HepG2 (cell line): ENCODE results near the gene KCNC2. TPM values are rescaled to one million over a fixed set of nuclear protein-coding genes. Genes with fewer than 3 reads are reported as not detected.

Source experiments
- ATAC-seq: fragments of 200-7000 bp; cut with Tn5 transposase; 3 replicates; pipeline ENCODE4 v1.9.1; 2020; ENCODE audit warnings: mild to moderate bottlenecking, moderate library complexity
- BruUV-seq: library from RNA; stranded (reverse); fragments of 400-500 nt; replicated peaks from 2 replicates; lab custom pipeline; 2021; lab: Mats Ljungman, UMichigan
- CTCF ChIA-PET: fragments of 300-600 bp; formaldehyde crosslinking; extraction: SDS; loops from one replicate; lab custom pipeline; 2021; ENCODE audit warnings: low total read pairs, inconsistent platforms, low intra/inter-chr PET ratio; lab: Yijun Ruan, JAX
- POLR2A ChIA-PET: fragments of 350-600 bp; sonication (Branson Sonifier 250); formaldehyde crosslinking; loops from one replicate; lab custom pipeline; 2020; ENCODE audit warnings: antibody characterized with exemption, inconsistent platforms; lab: Yijun Ruan, JAX
- DNase-seq: peaks from one replicate; pipeline ENCODE4 v3.0.0-alpha.2; 2015; ENCODE audit warnings: low spot score
- FAIRE-seq: peaks from 3 replicates; lab custom pipeline; 2011; peaks lifted over from hg19 to GRCh38; lab: Jason Lieb, UNC
- H2AFZ ChIP-seq: one replicate; pipeline ENCODE4 v1.6.1; 2011; ENCODE audit warnings: low read length, inconsistent platforms
- H3K27ac ChIP-seq: fragments of 300-600 bp; 3 replicates; pipeline ENCODE4 v1.8.0; 2011; ENCODE audit warnings: mixed run types, mild to moderate bottlenecking, mixed read lengths, low read length, inconsistent platforms; ENCODE audit not compliant: insufficient read depth; ENCODE audit errors: extremely low read length
- H3K27me3 ChIP-seq, 2 experiments: fragments of 200-600 bp in 1 of 2; 2 replicates in 1 of 2; 3 replicates in 1 of 2; pipeline versions ENCODE4 v1.6.0 to v1.8.0; 2011; ENCODE audit warnings: low read length in 2 of 2, mild to moderate bottlenecking in 2 of 2, moderate library complexity in 2 of 2, inconsistent platforms in 1 of 2; ENCODE audit not compliant: insufficient read depth in 2 of 2, control insufficient read depth in 1 of 2
- H3K36me3 ChIP-seq, 2 experiments: fragments of 200-600 bp in 1 of 2; replicated peaks in 1 of 2; 2 replicates in 1 of 2; 3 replicates in 1 of 2; pipeline versions ENCODE4 v1.5.1 to v1.8.0; 2011; ENCODE audit warnings: low read length in 2 of 2, inconsistent platforms in 1 of 2; ENCODE audit not compliant: insufficient read depth in 2 of 2, control insufficient read depth in 1 of 2
- H3K4me1 ChIP-seq: 2 replicates; pipeline ENCODE4 v1.5.1; 2012; ENCODE audit warnings: low read length, inconsistent platforms; ENCODE audit not compliant: insufficient read depth
- H3K4me2 ChIP-seq: 2 replicates; pipeline ENCODE4 v1.6.0; 2011; ENCODE audit warnings: low read depth, low read length, inconsistent platforms
- H3K4me3 ChIP-seq, 3 experiments: fragments of 200-600 bp in 1 of 3; sonication (generic), shearing (Covaris generic) in 1 of 3; replicated peaks in 1 of 3; 2 replicates each; pipeline ENCODE4 v1.5.1; 2011 to 2016; ENCODE audit warnings: low read length in 3 of 3, inconsistent platforms in 2 of 3, low read depth in 2 of 3, mild to moderate bottlenecking in 2 of 3, control low read depth in 1 of 3, mixed read lengths in 1 of 3; ENCODE audit not compliant: insufficient read depth in 1 of 3
- H3K79me2 ChIP-seq: one replicate; pipeline ENCODE4 v1.6.1; 2011; ENCODE audit warnings: low read length, inconsistent platforms; ENCODE audit not compliant: insufficient read depth
- H3K9ac ChIP-seq: 2 replicates; pipeline ENCODE4 v1.6.0; 2011; ENCODE audit warnings: mild to moderate bottlenecking, low read depth, low read length, inconsistent platforms; ENCODE audit not compliant: insufficient read depth
- H3K9me3 ChIP-seq: 2 replicates; pipeline ENCODE4 v1.5.1; 2012; ENCODE audit warnings: mild to moderate bottlenecking, low read length
- H4K20me1 ChIP-seq: 2 replicates; pipeline ENCODE4 v1.6.0; 2011; ENCODE audit warnings: inconsistent platforms, mild to moderate bottlenecking, low read length, moderate library complexity; ENCODE audit not compliant: insufficient read depth
- AHR ChIP-seq: IDR thresholded peaks from 2 replicates; pipeline ENCODE4 v1.6.1; 2018; ENCODE audit warnings: missing genetic modification reagents, missing compliant biosample characterization
- CCDC6 ChIP-seq: sonication (generic); formaldehyde crosslinking; IDR thresholded peaks from 2 replicates; pipeline ENCODE4 v1.8.1; 2022; ENCODE audit warnings: mild to moderate bottlenecking, missing genetic modification reagents, moderate library complexity
- EED ChIP-seq: sonication (generic); formaldehyde crosslinking; IDR thresholded peaks from 2 replicates; pipeline ENCODE4 v1.5.0; 2020; ENCODE audit warnings: mild to moderate bottlenecking, missing genetic modification reagents
- FOXJ3 ChIP-seq: sonication (generic); formaldehyde crosslinking; IDR thresholded peaks from 2 replicates; pipeline ENCODE4 v1.4.0; 2020; ENCODE audit warnings: missing genetic modification reagents, mild to moderate bottlenecking, borderline replicate concordance
- JUND ChIP-seq: sonication (generic); formaldehyde crosslinking; IDR thresholded peaks from 2 replicates; pipeline ENCODE4 v1.8.0; 2022; ENCODE audit warnings: mild to moderate bottlenecking, missing genetic modification reagents
- KDM4B ChIP-seq: sonication (generic); formaldehyde crosslinking; IDR thresholded peaks from 2 replicates; pipeline ENCODE4 v1.4.0; 2020; ENCODE audit warnings: missing genetic modification reagents
- SATB2 ChIP-seq: sonication (generic); formaldehyde crosslinking; IDR thresholded peaks from 2 replicates; pipeline ENCODE4 v1.5.0; 2020; ENCODE audit warnings: missing genetic modification reagents
- SKIL ChIP-seq: sonication (generic); formaldehyde crosslinking; IDR thresholded peaks from 2 replicates; pipeline ENCODE4 v1.8.0; 2022; ENCODE audit warnings: missing genetic modification reagents, mild to moderate bottlenecking, moderate library complexity, borderline replicate concordance
- ZNF160 ChIP-seq: sonication (generic); formaldehyde crosslinking; IDR thresholded peaks from 2 replicates; pipeline ENCODE4 v1.8.0; 2022; ENCODE audit warnings: mild to moderate bottlenecking, inconsistent platforms, missing genetic modification reagents
- ZNF318 ChIP-seq: sonication (generic); formaldehyde crosslinking; IDR thresholded peaks from 2 replicates; pipeline ENCODE4 v1.4.0; 2020; ENCODE audit warnings: mild to moderate bottlenecking, missing genetic modification reagents
- ZNF552 ChIP-seq: sonication (generic); formaldehyde crosslinking; IDR thresholded peaks from 2 replicates; pipeline ENCODE4 v1.9.0; 2022; ENCODE audit warnings: missing genetic modification reagents, mild to moderate bottlenecking, borderline replicate concordance
- ZNF574 ChIP-seq: sonication (generic); formaldehyde crosslinking; IDR thresholded peaks from 2 replicates; pipeline ENCODE4 v1.4.0; 2020; ENCODE audit warnings: missing genetic modification reagents
- ZNF589 ChIP-seq: sonication (generic); formaldehyde crosslinking; conservative IDR thresholded peaks from 2 replicates; pipeline ENCODE4 v1.8.0; 2022; ENCODE audit warnings: mild to moderate bottlenecking, moderate library complexity, missing genetic modification reagents
- WGBS: methylation state at CpG from one replicate; pipeline ENCODE4 v1.1.6; 2017; ENCODE audit warnings: low lambda C conversion rate; 5-methylcytosine and 5-hydroxymethylcytosine counted together
- in situ Hi-C: cut with HindIII; loops from 2 replicates; pipeline ENCODE4 v1.10.0; 2017; ENCODE audit warnings: low pct_unique_long_range_greater_than_20kb; ENCODE audit not compliant: extremely low pct_ligation_motif_present
- intact Hi-C: fragments of 100-400 bp; cut with micrococcal nuclease; formaldehyde crosslinking; loops from one replicate; pipeline ENCODE4 v1.10.0; 2022; ENCODE audit not compliant: unreplicated experiment
- polyA plus RNA-seq, 8 experiments: library from polyadenylated mRNA; depleted of rRNA in 3 of 8; stranded (reverse) in 7 of 8; unstranded in 1 of 8; fragments of >200 nt; fragmentation: Illumina TruSeq in 4 of 8; extraction: Trizol in 4 of 8; gene quantifications; 2 replicates each; pipeline versions ENCODE4 v1.2.1 to v1.2.3, GENCODE V29; 2011 to 2016; ENCODE audit warnings: low read depth in 4 of 8, missing spikeins in 1 of 8, mixed read lengths in 1 of 8; ENCODE audit not compliant: insufficient read depth in 1 of 8
- total RNA-seq, 5 experiments: library from RNA; depleted of rRNA; stranded (reverse); fragments of >200 nt; fragmentation: Illumina TruSeq; extraction: Trizol; gene quantifications; 2 replicates each; pipeline ENCODE4 v1.2.3, GENCODE V29; 2016; ENCODE audit warnings: low read depth in 1 of 5

Gene KCNC2
- total and polyA plus RNA-seq, 2 of the 13 experiments (the other 11 are each of a cell fraction or from before 2014, with no cell fraction given): not detected

- POLR2A ChIA-PET: no interaction called here
- Histone ChIP-seq H2AFZ (no peak overlapping the region), H3K36me3 (no peaks in the 10 kb centered on the region), H3K79me2 (no peaks in the 10 kb centered on the region), H3K9ac (no peak overlapping the region), H4K20me1 (no peaks in the 10 kb centered on the region), H3K4me1 (no peaks in the 10 kb centered on the region), H3K9me3 (no peaks in the 10 kb centered on the region), H3K27me3 (no peaks in the 10 kb centered on the region), H3K4me2 (no peak overlapping the region), H3K4me3 (no peak overlapping the region), H3K27ac (no peak overlapping the region)
- in situ Hi-C loops (no loop called here), intact Hi-C loops (no loop called here)
- no peak for DNase-seq
- 2% methylated on average over 2 of the region's 2 CpGs for WGBS
- FAIRE-seq: no peak
- CTCF ChIA-PET: no interaction called here
- no TSS peak for BruUV-seq
- no peak for ATAC-seq
- TF ChIP-seq SATB2 (CRISPR knock-in tag) (no peak), ZNF160 (CRISPR knock-in tag) (no peak), EED (no peak), AHR (CRISPR knock-in tag) (no peak), JUND (no peak), ZNF318 (CRISPR knock-in tag) (no peak), SKIL (CRISPR knock-in tag) (no peak), ZNF552 (CRISPR knock-in tag) (no peak), ZNF589 (no peak), CCDC6 (CRISPR knock-in tag) (no peak), FOXJ3 (CRISPR knock-in tag) (no peak), ZNF574 (no peak), KDM4B (CRISPR knock-in tag) (no peak)
These were observed 160.9 kb downstream of the KCNC2 start for GRCh38 chr12:75048767-75049166.
